Measurements from ENCODE around the gene LCE1F.

DNA sequence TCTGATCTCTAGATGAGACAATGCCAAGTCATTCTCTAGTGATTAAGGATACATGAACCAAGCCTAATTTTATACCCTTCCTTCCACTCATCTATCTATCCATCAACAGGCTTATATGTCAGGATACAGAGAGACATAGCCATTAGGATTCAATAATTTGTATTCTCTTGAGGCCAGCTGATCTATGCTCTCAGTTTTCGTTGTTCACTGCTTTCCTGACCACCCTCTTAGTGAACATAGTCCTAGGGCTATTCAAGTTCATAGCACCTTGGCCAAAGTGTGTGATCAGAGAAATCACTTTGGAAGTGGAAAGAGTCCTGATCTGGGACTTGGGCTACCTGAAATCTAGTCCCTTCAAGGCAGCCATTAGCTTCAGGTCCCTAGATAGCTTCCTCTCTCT, 21.4 kb upstream of the LCE1F start:
- TF ChIP-seq CTCF (IDR thresholded peaks at IDR 0.05) (no peak), POLR2A (IDR thresholded peaks at IDR 0.05) (no peak)

All from testis (tissue), 2 donors.